ENCODE measurements around the gene FCN1. TPM values are rescaled to one million over a fixed set of nuclear protein-coding genes. Genes with fewer than 3 reads are reported as not detected.

FCN1 gene
- total and polyA plus RNA-seq, 2 of the 8 experiments (the other 6 are each of a cell fraction or from before 2014, with no cell fraction given) = not detected

- TF ChIP-seq CHD7 (IDR thresholded peaks at IDR 0.05; ENCODE audit: insufficient replicate concordance, low read length) = no peak
Observed at GRCh38 chr9:134863306-134863902, 54.3 kb downstream of the FCN1 start (continued).

All from H1 (cell line).